Amniotic epithelial cell (primary cell): ENCODE results near the gene TBC1D24.

Experiments
- DNase-seq: peaks from one replicate; pipeline ENCODE4 v3.0.0-alpha.2; 2010; ENCODE audit warnings: low read depth

TBC1D24 gene

GRCh38 chr16:2499454-2499853 lies 24.5 kb downstream of the TBC1D24 start:
- DNase-seq: no peak

- DNase-seq: no peak
Measured at GRCh38 chr16:2499890-2500429, 25.0 kb downstream of the TBC1D24 start.

- DNase-seq: no peak
Measured at GRCh38 chr16:2500430-2500917, 25.5 kb downstream of the TBC1D24 start.

- peak; percentile 87 for DNase-seq
Measured at GRCh38 chr16:2500918-2501750, 26.2 kb downstream of the TBC1D24 start.

- no peak for DNase-seq
Measured at GRCh38 chr16:2501946-2502895, 27.3 kb downstream of the TBC1D24 start.

GRCh38 chr16:2505695-2506094 lies 30.8 kb downstream of the TBC1D24 start:
- DNase-seq: no peak

GRCh38 chr16:2507052-2507659 lies 32.2 kb downstream of the TBC1D24 start:
- no peak for DNase-seq

GRCh38 chr16:2507665-2508064 lies 32.7 kb downstream of the TBC1D24 start:
- no peak for DNase-seq

- no peak for DNase-seq
Measured at GRCh38 chr16:2508722-2509400, 33.9 kb downstream of the TBC1D24 start.

- peak; percentile 72 for DNase-seq
Measured at GRCh38 chr16:2511128-2511800, 36.3 kb downstream of the TBC1D24 start.

- no peak for DNase-seq
Measured at GRCh38 chr16:2511996-2512734, 37.2 kb downstream of the TBC1D24 start.

GRCh38 chr16:2512735-2513404 lies 37.9 kb downstream of the TBC1D24 start:
- no peak for DNase-seq

- DNase-seq: peak; percentile 74
Measured at GRCh38 chr16:2513405-2514332, 38.7 kb downstream of the TBC1D24 start, which contains the start of gene ATP6V0C. Gene ATP6V0C (plus strand): TSS chr16:2513952. CDS start chr16:2514104, 152 bp downstream.

GRCh38 chr16:2514333-2515179 lies 39.6 kb downstream of the TBC1D24 start:
- no peak for DNase-seq

- DNase-seq: peak; percentile 27
Measured at GRCh38 chr16:2515180-2515851, 40.4 kb downstream of the TBC1D24 start.

- DNase-seq: no peak
Measured at GRCh38 chr16:2516391-2517240, 41.7 kb downstream of the TBC1D24 start.
